ENCODE measurements around the gene KLK12. TPM values are rescaled to one million over a fixed set of nuclear protein-coding genes. Genes with fewer than 3 reads are reported as not detected.

KLK12 gene
- total and polyA plus RNA-seq, 2 donors (not counting 1 experiment from before 2014, with no cell fraction given), result not detected

- no peak for DNase-seq (ENCODE audit: low read depth in 2 of 2)
- H3K4me3 ChIP-seq (replicated peaks in 1 of 4; ENCODE audit: control extremely low read depth in 1 of 4, insufficient read depth in 1 of 4, low read depth in 3 of 4, low read length in 4 of 4), result no peak overlapping the region
- H3K79me2 ChIP-seq (ENCODE audit: control insufficient read depth, insufficient read depth, low read length), result no peaks in the 10 kb centered on the region
- no peaks in the 10 kb centered on the region for H4K20me1 ChIP-seq (ENCODE audit: control insufficient read depth, extremely low read depth, insufficient read depth, low read length)
- no peak overlapping the region for H2AFZ ChIP-seq (ENCODE audit: low read length)
- no peak overlapping the region for H3K27ac ChIP-seq (ENCODE audit: insufficient read depth, low read length)
- H3K9ac ChIP-seq (ENCODE audit: insufficient read depth, low read length), result no peak overlapping the region
- H3K4me2 ChIP-seq (ENCODE audit: extremely low read depth, insufficient read depth, low read length), result no peak overlapping the region
- H3K9me3 ChIP-seq (ENCODE audit: control insufficient read depth, insufficient read depth, low read depth, low read length), result no peaks in the 10 kb centered on the region
- TF ChIP-seq EZH2 (IDR thresholded peaks at IDR 0.05; ENCODE audit: low read length, missing control alignments), result no peak
- no peak for TF ChIP-seq CTCF (conservative IDR thresholded peaks at IDR 0.05 in 1 of 2, IDR thresholded peaks at IDR 0.05 in 1 of 2; ENCODE audit: low read depth in 1 of 2, low read length in 2 of 2)
- no peaks in the 10 kb centered on the region for H3K27me3 ChIP-seq (ENCODE audit: control insufficient read depth, insufficient read depth, low read length)
- H3K4me1 ChIP-seq (ENCODE audit: control insufficient read depth, extremely low read depth, insufficient read depth, low read length), result no peaks in the 10 kb centered on the region
- no peaks in the 10 kb centered on the region for H3K36me3 ChIP-seq (ENCODE audit: control insufficient read depth, insufficient read depth, low read length)
Measured at GRCh38 chr19:51010066-51010795, 24.6 kb downstream of the KLK12 start.

GRCh38 chr19:51009061-51009891 lies 25.5 kb downstream of the KLK12 start:
- no peaks in the 10 kb centered on the region for H3K9me3 ChIP-seq (ENCODE audit: control insufficient read depth, insufficient read depth, low read depth, low read length)
- no peaks in the 10 kb centered on the region for H4K20me1 ChIP-seq (ENCODE audit: control insufficient read depth, extremely low read depth, insufficient read depth, low read length)
- H3K4me2 ChIP-seq (ENCODE audit: extremely low read depth, insufficient read depth, low read length), result no peak overlapping the region
- H3K79me2 ChIP-seq (ENCODE audit: control insufficient read depth, insufficient read depth, low read length), result no peaks in the 10 kb centered on the region
- no peak overlapping the region for H3K27ac ChIP-seq (ENCODE audit: insufficient read depth, low read length)
- H3K9ac ChIP-seq (ENCODE audit: insufficient read depth, low read length), result no peak overlapping the region
- no peak overlapping the region for H3K4me3 ChIP-seq (replicated peaks in 1 of 4; ENCODE audit: control extremely low read depth in 1 of 4, insufficient read depth in 1 of 4, low read depth in 3 of 4, low read length in 4 of 4)
- TF ChIP-seq CTCF (conservative IDR thresholded peaks at IDR 0.05 in 1 of 2, IDR thresholded peaks at IDR 0.05 in 1 of 2; ENCODE audit: low read depth in 1 of 2, low read length in 2 of 2), result no peak
- TF ChIP-seq EZH2 (IDR thresholded peaks at IDR 0.05; ENCODE audit: low read length, missing control alignments), result no peak
- H2AFZ ChIP-seq (ENCODE audit: low read length), result no peak overlapping the region
- H3K27me3 ChIP-seq (ENCODE audit: control insufficient read depth, insufficient read depth, low read length), result no peaks in the 10 kb centered on the region
- H3K36me3 ChIP-seq (ENCODE audit: control insufficient read depth, insufficient read depth, low read length), result no peaks in the 10 kb centered on the region
- DNase-seq (ENCODE audit: low read depth in 2 of 2), result no peak
- no peaks in the 10 kb centered on the region for H3K4me1 ChIP-seq (ENCODE audit: control insufficient read depth, extremely low read depth, insufficient read depth, low read length)

- Histone ChIP-seq H3K4me1 (ENCODE audit: control insufficient read depth, extremely low read depth, insufficient read depth, low read length) (no peaks in the 10 kb centered on the region), H4K20me1 (ENCODE audit: control insufficient read depth, extremely low read depth, insufficient read depth, low read length) (no peaks in the 10 kb centered on the region), H3K27me3 (ENCODE audit: control insufficient read depth, insufficient read depth, low read length) (no peaks in the 10 kb centered on the region), H3K9me3 (ENCODE audit: control insufficient read depth, insufficient read depth, low read depth, low read length) (no peaks in the 10 kb centered on the region), H3K27ac (ENCODE audit: insufficient read depth, low read length) (no peak overlapping the region), H3K36me3 (ENCODE audit: control insufficient read depth, insufficient read depth, low read length) (no peaks in the 10 kb centered on the region), H3K9ac (ENCODE audit: insufficient read depth, low read length) (no peak overlapping the region), H2AFZ (ENCODE audit: low read length) (no peak overlapping the region), H3K4me2 (ENCODE audit: extremely low read depth, insufficient read depth, low read length) (no peak overlapping the region), H3K79me2 (ENCODE audit: control insufficient read depth, insufficient read depth, low read length) (no peaks in the 10 kb centered on the region), H3K4me3 (replicated peaks in 1 of 4; ENCODE audit: control extremely low read depth in 1 of 4, insufficient read depth in 1 of 4, low read depth in 3 of 4, low read length in 4 of 4) (no peak overlapping the region)
- no peak for TF ChIP-seq CTCF (conservative IDR thresholded peaks at IDR 0.05 in 1 of 2, IDR thresholded peaks at IDR 0.05 in 1 of 2; ENCODE audit: low read depth in 1 of 2, low read length in 2 of 2)
- no peak for DNase-seq (ENCODE audit: low read depth in 2 of 2)
Measured at GRCh38 chr19:51007488-51007887, 27.3 kb downstream of the KLK12 start.

Measured in fibroblast of lung (primary cell).